GM12801 (cell line): ENCODE results near the gene PFKM.

ENCODE experiments used
- TF ChIP-seq, protein P1 (sequence below): IDR thresholded peaks from one replicate; pipeline ENCODE4 v1.5.1; 2011; ENCODE audit warnings: control low read depth; ENCODE audit not compliant: insufficient read length; ENCODE audit errors: extremely low read depth

Gene PFKM

DNA sequence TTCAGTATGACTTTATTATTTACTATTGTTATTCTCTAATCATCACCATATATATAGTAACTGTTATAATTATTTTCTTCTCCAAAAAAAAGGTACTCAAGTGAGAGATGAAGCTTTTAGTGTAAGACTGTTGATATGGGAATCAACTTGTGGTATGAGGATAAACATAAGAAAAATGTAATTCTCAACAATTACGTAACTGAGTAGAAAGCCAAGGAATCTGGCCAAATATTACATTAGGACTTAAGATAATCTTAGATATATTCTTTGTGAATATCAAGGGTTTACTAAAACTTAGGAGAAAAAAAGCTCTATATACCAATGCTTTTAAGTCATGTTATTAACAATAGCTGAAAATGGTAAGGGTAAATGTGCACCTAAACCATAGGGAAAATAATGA is 26.6 kb upstream of the PFKM start:
- TF ChIP-seq, protein P1, sequence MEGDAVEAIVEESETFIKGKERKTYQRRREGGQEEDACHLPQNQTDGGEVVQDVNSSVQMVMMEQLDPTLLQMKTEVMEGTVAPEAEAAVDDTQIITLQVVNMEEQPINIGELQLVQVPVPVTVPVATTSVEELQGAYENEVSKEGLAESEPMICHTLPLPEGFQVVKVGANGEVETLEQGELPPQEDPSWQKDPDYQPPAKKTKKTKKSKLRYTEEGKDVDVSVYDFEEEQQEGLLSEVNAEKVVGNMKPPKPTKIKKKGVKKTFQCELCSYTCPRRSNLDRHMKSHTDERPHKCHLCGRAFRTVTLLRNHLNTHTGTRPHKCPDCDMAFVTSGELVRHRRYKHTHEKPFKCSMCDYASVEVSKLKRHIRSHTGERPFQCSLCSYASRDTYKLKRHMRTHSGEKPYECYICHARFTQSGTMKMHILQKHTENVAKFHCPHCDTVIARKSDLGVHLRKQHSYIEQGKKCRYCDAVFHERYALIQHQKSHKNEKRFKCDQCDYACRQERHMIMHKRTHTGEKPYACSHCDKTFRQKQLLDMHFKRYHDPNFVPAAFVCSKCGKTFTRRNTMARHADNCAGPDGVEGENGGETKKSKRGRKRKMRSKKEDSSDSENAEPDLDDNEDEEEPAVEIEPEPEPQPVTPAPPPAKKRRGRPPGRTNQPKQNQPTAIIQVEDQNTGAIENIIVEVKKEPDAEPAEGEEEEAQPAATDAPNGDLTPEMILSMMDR: no peak

DNA sequence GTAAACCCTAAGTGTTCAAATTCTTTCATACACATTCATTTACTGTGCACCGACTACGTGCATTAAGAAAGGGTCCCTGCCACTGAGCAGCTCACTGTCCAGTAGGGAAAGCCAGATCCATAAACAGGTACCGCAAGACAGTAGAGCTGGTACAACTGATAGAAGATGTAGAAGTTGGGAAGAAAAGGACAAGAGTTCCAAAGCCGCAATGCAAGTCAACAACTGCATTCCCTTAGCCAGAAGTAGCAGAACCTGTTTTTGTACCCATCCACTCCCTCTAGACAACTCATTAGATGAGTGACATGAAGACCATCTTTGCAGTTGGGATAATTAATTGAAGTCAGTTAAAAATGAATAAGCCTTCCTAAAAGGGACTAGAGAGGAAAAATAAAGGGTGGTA is 14.6 kb upstream of the PFKM start:
- TF ChIP-seq, protein P1: no peak

DNA sequence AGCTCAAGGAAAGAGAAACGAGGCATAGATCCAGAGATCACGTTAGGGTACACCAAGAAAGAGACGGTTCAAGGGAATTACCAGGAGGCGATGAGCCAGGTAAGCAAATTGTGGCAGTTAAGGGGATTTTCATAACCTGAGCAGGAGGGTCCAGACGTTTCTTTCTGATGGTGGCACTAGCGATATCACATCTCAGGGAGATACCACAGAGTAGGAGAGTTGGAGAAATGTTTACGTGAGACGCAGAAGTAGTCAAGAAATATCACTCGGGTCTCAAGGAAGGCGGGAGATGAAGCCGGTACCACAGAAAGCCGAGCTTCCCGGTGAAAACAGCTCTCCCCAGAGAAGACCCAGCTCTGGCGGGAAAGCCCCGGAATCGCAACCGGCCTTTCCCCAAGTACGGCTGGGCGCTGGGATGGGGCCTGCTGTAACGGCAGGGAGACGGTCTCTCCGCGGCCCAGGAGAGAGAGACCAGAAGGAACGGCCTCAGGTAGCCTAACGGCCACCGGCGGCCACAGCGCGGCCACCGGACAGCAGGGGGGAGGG is 13.8 kb upstream of the PFKM start:
- TF ChIP-seq, protein P1: no peak

DNA sequence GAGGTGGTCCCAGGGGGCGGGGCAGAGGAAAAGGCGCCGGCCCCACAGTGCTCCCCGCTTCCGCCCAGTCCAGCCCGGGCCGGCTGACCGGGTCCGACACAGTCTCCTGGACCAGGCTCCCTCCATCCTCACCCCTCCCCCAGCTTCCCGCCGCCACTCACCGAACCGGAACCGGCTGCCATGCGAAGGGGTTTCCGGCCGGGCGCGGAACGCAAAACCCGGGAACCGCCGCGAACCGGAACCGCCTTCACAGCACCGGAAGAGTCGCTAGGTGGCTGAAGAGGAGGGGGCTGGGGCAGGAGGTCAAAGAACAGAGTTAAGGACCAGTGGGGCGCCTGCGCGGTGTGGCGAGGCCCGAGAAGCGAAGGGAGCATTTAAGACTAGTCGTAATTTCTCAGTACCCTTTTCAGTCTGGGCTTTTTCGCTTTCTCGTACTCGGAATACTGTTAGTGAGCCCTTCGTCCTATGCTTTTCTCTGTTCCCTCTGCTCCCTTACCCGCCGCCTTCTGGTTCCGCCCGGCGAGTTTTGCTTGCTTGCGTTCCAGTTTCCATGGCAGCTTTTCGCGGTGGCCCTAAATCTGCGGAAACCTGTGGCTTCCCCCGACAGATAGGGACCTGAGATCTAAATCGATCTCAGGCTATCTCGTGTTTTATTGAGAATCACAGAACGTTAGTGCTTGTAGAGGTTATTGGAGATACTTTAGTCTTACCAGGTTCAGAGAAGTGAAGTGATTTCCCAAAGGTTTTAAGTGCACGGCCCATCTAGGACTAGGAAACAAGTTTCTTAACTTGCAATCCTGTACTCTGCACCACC is 13.1 kb upstream of the PFKM start, which contains the start of gene SENP1:
TSS of gene SENP1 (minus strand) at position 213 of the 814 bp plus-strand sequence. CDS start 4,607 bp downstream, outside the sequence.
- TF ChIP-seq, protein P1: no peak

DNA sequence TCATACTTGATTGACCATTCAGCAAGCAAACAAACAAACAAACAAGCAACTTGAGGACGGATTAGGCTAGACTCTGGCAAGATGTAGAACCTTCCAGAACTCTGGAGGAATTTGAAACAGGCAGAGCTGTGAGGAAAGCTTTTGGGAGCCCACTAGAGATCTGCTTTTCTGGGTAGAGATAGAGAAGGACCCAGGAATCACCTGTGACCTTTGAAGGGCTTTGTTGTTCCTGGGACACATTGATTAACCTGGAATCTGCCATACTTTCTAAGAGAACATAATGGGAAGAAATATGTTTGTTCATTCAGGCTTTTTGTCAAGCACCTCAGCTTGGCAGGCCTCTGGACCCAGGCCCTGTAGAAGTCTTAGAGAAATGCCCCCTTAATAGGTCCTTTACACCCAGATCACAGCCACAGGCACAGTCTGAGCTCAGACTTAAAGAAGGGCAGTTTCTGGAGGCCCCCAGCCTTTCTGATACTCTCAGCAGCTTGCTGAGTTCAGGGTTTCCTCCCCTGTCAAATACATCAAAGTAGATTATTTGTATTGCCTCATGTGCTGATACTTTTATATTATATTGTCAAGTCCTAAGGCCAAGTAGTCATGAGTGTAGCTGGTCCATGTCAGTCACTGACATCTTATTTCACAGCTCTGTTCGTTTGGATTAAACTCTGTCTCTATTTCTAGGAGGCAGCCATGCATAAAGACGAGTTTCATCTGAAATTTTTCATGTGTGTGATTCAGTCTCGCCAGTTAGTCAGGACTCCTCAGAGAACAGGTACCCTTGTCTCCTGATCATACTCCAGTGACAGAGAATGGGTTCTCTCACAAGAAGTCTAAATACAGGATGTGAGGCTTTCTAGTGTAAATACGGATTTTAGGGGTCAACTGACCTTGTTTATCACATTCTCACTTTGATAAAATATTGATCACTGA is 12.2 kb upstream of the PFKM start:
- TF ChIP-seq, protein P1: no peak

DNA sequence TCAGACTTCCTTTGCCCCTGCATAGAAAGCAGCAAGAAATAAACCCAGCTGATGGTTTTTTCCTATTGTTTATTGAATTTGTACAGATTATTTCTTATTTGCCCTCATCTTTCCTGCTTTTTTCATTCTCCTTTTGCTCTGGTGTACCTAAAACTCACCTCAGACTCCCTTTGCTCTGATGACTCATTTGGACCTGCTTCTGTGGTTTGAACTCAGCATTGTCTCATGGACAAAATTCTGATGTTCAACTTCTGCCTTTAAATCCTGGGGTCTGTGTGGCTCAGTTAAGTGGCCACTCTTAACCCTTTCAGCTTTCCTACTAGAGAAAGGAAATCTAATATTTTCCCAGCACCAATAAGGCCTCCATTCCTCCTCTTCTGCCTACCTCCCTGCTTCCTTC is 9.7 kb upstream of the PFKM start:
- TF ChIP-seq, protein P1: no peak
